HCT116 (cell line): ENCODE results near the gene GAMT. TPM values are rescaled to one million over a fixed set of nuclear protein-coding genes. Genes with fewer than 3 reads are reported as not detected.

ENCODE experiments used
- ATAC-seq: fragments of 200-7000 bp; cut with Tn5 transposase; 2 replicates; pipeline ENCODE4 v1.9.1; 2020; ENCODE audit warnings: mild to moderate bottlenecking, moderate library complexity
- BruUV-seq: library from RNA; stranded (reverse); fragments of 400-500 nt; replicated peaks from 2 replicates; lab custom pipeline; 2021; lab: Mats Ljungman, UMichigan
- CTCF ChIA-PET: fragments of 300-600 bp; sonication (Branson Sonifier 250); formaldehyde crosslinking; loops from one replicate; lab custom pipeline; 2021; ENCODE audit warnings: antibody characterized with exemption; lab: Charles Lee
- POLR2A ChIA-PET: fragments of 300-600, 350-600 bp; sonication (Branson Sonifier 250); formaldehyde crosslinking; loops from one replicate; lab custom pipeline; 2021; ENCODE audit warnings: antibody characterized with exemption; lab: Charles Lee
- RAD21 ChIA-PET, 2 experiments: fragments of 300-600 bp; sonication (Branson Sonifier 250); formaldehyde crosslinking; loops; one replicate each; lab custom pipeline; 2023; ENCODE audit warnings: low total read pairs in 2 of 2; ENCODE audit not compliant: uncharacterized antibody in 2 of 2, unreplicated experiment in 2 of 2, low non-redundant PET in 1 of 2; lab: Charles Lee
- DNase-seq: peaks from one replicate; pipeline ENCODE4 v3.0.0-alpha.2; 2010; ENCODE audit warnings: low read depth, low spot score
- H2AFZ ChIP-seq: fragments of 200-600 bp; shearing (Covaris generic), sonication (generic); 2 replicates; pipeline ENCODE4 v1.6.1; 2017; ENCODE audit warnings: low read depth, mixed run types, mixed read lengths, antibody characterized with exemption, low read length; ENCODE audit not compliant: poor library complexity, severe bottlenecking
- H3K27ac ChIP-seq: 2 replicates; pipeline ENCODE4 v1.5.1; 2012; ENCODE audit warnings: low read depth, low read length
- H3K27me3 ChIP-seq: fragments of 200-600 bp; sonication (generic); 2 replicates; pipeline ENCODE4 v1.6.1; 2016; ENCODE audit warnings: mixed run types, low read length, mixed read lengths; ENCODE audit not compliant: insufficient read depth
- H3K36me3 ChIP-seq, 2 experiments: fragments of 200-500 bp in 1 of 2; fragments of 200-600 bp in 1 of 2; sonication (Bioruptor generic) in 1 of 2; sonication (generic) in 1 of 2; 2 replicates each; pipeline versions ENCODE4 v1.5.1 to v1.6.1; 2014 to 2016; ENCODE audit warnings: low read length in 2 of 2, inconsistent platforms in 1 of 2, mixed read lengths in 1 of 2, mixed run types in 1 of 2; ENCODE audit not compliant: insufficient read depth in 2 of 2, control insufficient read depth in 1 of 2
- H3K4me1 ChIP-seq, 2 experiments: fragments of 200-600 bp in 1 of 2; sonication (generic) in 1 of 2; 2 replicates each; pipeline versions ENCODE4 v1.5.1 to v1.6.1; 2012 to 2017; ENCODE audit warnings: low read length in 2 of 2, inconsistent platforms in 1 of 2, mild to moderate bottlenecking in 1 of 2, mixed read lengths in 1 of 2, mixed run types in 1 of 2, moderate library complexity in 1 of 2; ENCODE audit not compliant: insufficient read depth in 2 of 2, control insufficient read depth in 1 of 2
- H3K4me2 ChIP-seq: fragments of 200-600 bp; sonication (generic); 2 replicates; pipeline ENCODE4 v1.6.1; 2017; ENCODE audit warnings: mixed run types, low read length, mixed read lengths
- H3K4me3 ChIP-seq, 2 experiments: fragments of 200-600 bp in 1 of 2; sonication (generic) in 1 of 2; replicated peaks in 1 of 2; 2 replicates each; pipeline ENCODE4 v1.5.1; 2011 to 2016; ENCODE audit warnings: low read length in 2 of 2, control low read depth in 1 of 2, low read depth in 1 of 2, mild to moderate bottlenecking in 1 of 2, mixed read lengths in 1 of 2, mixed run types in 1 of 2
- H3K79me2 ChIP-seq: fragments of 200-600 bp; sonication (generic); 2 replicates; pipeline ENCODE4 v1.6.1; 2017; ENCODE audit warnings: mild to moderate bottlenecking, mixed run types, low read length, moderate library complexity, mixed read lengths; ENCODE audit not compliant: insufficient read depth
- H3K9ac ChIP-seq: fragments of 200-600 bp; sonication (generic); 2 replicates; pipeline ENCODE4 v1.6.1; 2016; ENCODE audit warnings: low read length, mixed read lengths
- H3K9me2 ChIP-seq: fragments of 200-600 bp; sonication (generic), shearing (Covaris generic); 2 replicates; pipeline ENCODE4 v1.6.1; 2017; ENCODE audit warnings: mixed run types, mild to moderate bottlenecking, moderate library complexity; ENCODE audit not compliant: insufficient read depth
- H3K9me3 ChIP-seq, 2 experiments: fragments of 200-500 bp in 1 of 2; fragments of 200-600 bp in 1 of 2; sonication (Bioruptor generic) in 1 of 2; sonication (generic) in 1 of 2; 2 replicates each; pipeline ENCODE4 v1.6.1; 2014 to 2017; ENCODE audit warnings: low read length in 2 of 2, mixed read lengths in 2 of 2, inconsistent platforms in 1 of 2, low read depth in 1 of 2, mild to moderate bottlenecking in 1 of 2, mixed run types in 1 of 2, moderate library complexity in 1 of 2; ENCODE audit not compliant: control insufficient read depth in 1 of 2, insufficient read depth in 1 of 2
- H4K20me1 ChIP-seq: fragments of 200-600 bp; sonication (generic), shearing (Covaris generic); 2 replicates; pipeline ENCODE4 v1.6.1; 2017; ENCODE audit warnings: mixed run types, mild to moderate bottlenecking, moderate library complexity; ENCODE audit not compliant: insufficient read depth
- ATF3 ChIP-seq: IDR thresholded peaks from 2 replicates; pipeline ENCODE4 v1.6.1; 2012
- CBX3 ChIP-seq: IDR thresholded peaks from 2 replicates; pipeline ENCODE4 v1.6.1; 2012; ENCODE audit warnings: low read depth
- CTCF ChIP-seq, 3 experiments: fragments of 200-600 bp in 1 of 3; sonication (generic) in 1 of 3; IDR thresholded peaks in 2 of 3; conservative IDR thresholded peaks in 1 of 3; 2 replicates each; pipeline ENCODE4 v1.5.1; 2012 to 2017; ENCODE audit warnings: low read depth in 2 of 3, low read length in 2 of 3, antibody characterized with exemption in 1 of 3, borderline replicate concordance in 1 of 3, control low read depth in 1 of 3, mild to moderate bottlenecking in 1 of 3, mixed read lengths in 1 of 3, mixed run types in 1 of 3, moderate library complexity in 1 of 3; ENCODE audit not compliant: insufficient read depth in 1 of 3
- ELF1 ChIP-seq: IDR thresholded peaks from 2 replicates; pipeline ENCODE4 v1.6.1; 2012; ENCODE audit warnings: low read depth, borderline replicate concordance
- EZH2phosphoT487 ChIP-seq: fragments of 200-600 bp; IDR thresholded peaks from 2 replicates; pipeline ENCODE4 v1.6.1; 2018; ENCODE audit warnings: antibody characterized with exemption, borderline replicate concordance
- FOSL1 ChIP-seq: IDR thresholded peaks from 2 replicates; pipeline ENCODE4 v1.6.1; 2012; ENCODE audit warnings: low read depth
- JUND ChIP-seq: IDR thresholded peaks from 2 replicates; pipeline ENCODE4 v1.6.1; 2012
- MAX ChIP-seq: IDR thresholded peaks from 2 replicates; pipeline ENCODE4 v1.6.1; 2012
- POLR2AphosphoS5 ChIP-seq: IDR thresholded peaks from 2 replicates; pipeline ENCODE4 v1.6.1; 2011; ENCODE audit warnings: mild to moderate bottlenecking, low read depth, low read length, moderate library complexity
- SP1 ChIP-seq: IDR thresholded peaks from 2 replicates; pipeline ENCODE4 v1.6.1; 2012; ENCODE audit warnings: low read depth
- YY1 ChIP-seq: IDR thresholded peaks from 2 replicates; pipeline ENCODE4 v1.6.1; 2011; ENCODE audit warnings: low read length, low read depth, moderate library complexity, mild to moderate bottlenecking; ENCODE audit not compliant: insufficient replicate concordance; ENCODE audit errors: extremely low read depth
- ZBTB33 ChIP-seq: IDR thresholded peaks from 2 replicates; pipeline ENCODE4 v1.6.1; 2011; ENCODE audit warnings: mild to moderate bottlenecking, low read length, moderate library complexity; ENCODE audit not compliant: insufficient replicate concordance; ENCODE audit errors: extremely low read depth
- ZFX ChIP-seq: fragments of 450-650 bp; IDR thresholded peaks from 2 replicates; pipeline ENCODE4 v1.6.1; 2017
- ZNF274 ChIP-seq: fragments of 200-500 bp; sonication (Bioruptor generic); IDR thresholded peaks from 2 replicates; pipeline ENCODE4 v1.6.1; 2014; ENCODE audit warnings: mild to moderate bottlenecking, low read depth, low read length, inconsistent platforms
- intact Hi-C: fragments of 100-400 bp; cut with micrococcal nuclease; formaldehyde crosslinking; loops from 2 replicates; pipeline ENCODE4 v1.10.0; 2022
- total RNA-seq: library from RNA; stranded (reverse); gene quantifications from one replicate; pipeline ENCODE4 v1.2.1, GENCODE V29; 2021; ENCODE audit not compliant: unreplicated experiment

Gene GAMT
- total RNA-seq, 1 experiment from 2014 or later: 102 TPM

GRCh38 chr19:1392407-1392806 lies 8.9 kb downstream of the GAMT start:
- Histone ChIP-seq H3K36me3 (peaks cover 2 to 14% of the 10 kb centered on the region in 2 experiments; a peak in 2 of 4 replicates), H3K9me3 (no peaks in the 10 kb centered on the region), H3K9me2 (no peaks in the 10 kb centered on the region), H3K4me2 (no peak overlapping the region), H3K4me3 (no peak overlapping the region), H3K27me3 (no peaks in the 10 kb centered on the region), H2AFZ (no peak overlapping the region), H3K27ac (no peak overlapping the region), H4K20me1 (no peaks in the 10 kb centered on the region), H3K4me1 (peaks cover 2 to 17% of the 10 kb centered on the region in 2 experiments; a peak in 2 of 4 replicates), H3K9ac (no peak overlapping the region), H3K79me2 (no peaks in the 10 kb centered on the region)
- intact Hi-C loops: no loop called here
- BruUV-seq: no TSS peak
- RAD21 ChIA-PET: no interaction called here
- TF ChIP-seq POLR2AphosphoS5 (no peak), SP1 (no peak), MAX (no peak), ELF1 (no peak), YY1 (no peak), CBX3 (no peak), ATF3 (no peak), ZNF274 (no peak), JUND (no peak), ZBTB33 (no peak), CTCF (IDR thresholded peaks at IDR 0.05 in 2 of 3, conservative IDR thresholded peaks at IDR 0.05 in 1 of 3; ENCODE audit: borderline replicate concordance in 1 of 3, insufficient read depth in 1 of 3, low read depth in 2 of 3, low read length in 2 of 3) (no peak), ZFX (no peak), EZH2phosphoT487 (no peak), FOSL1 (no peak)
- DNase-seq: no peak
- no peak for ATAC-seq
- CTCF ChIA-PET: no interaction called here
- POLR2A ChIA-PET: no interaction called here
